ENCODE data around the gene NT5DC3.

GRCh38 chr12:103771466-103771865 lies 69.6 kb downstream of the NT5DC3 start:
- TF ChIP-seq CTCF (IDR thresholded peaks at IDR 0.05; ENCODE audit: low read length): peak; percentile 17
- TF ChIP-seq EZH2phosphoT487 (IDR thresholded peaks at IDR 0.05; ENCODE audit: low read length): no peak
- no peak for TF ChIP-seq EZH2 (optimal IDR thresholded peaks at IDR 0.05; ENCODE audit: low read depth, low read length)

Measured in MM.1S (cell line).